C4-2B (cell line): Measurements from ENCODE around the gene SOX30.

Source experiments
- ZFX ChIP-seq: fragments of 450-650 bp; IDR thresholded peaks from 2 replicates; pipeline ENCODE4 v1.6.1; 2017
- TF ChIP-seq, protein P1 (sequence below): fragments of 450-650 bp; conservative IDR thresholded peaks from 2 replicates; pipeline ENCODE4 v1.5.1; 2017; ENCODE audit warnings: mild to moderate bottlenecking

DNA sequence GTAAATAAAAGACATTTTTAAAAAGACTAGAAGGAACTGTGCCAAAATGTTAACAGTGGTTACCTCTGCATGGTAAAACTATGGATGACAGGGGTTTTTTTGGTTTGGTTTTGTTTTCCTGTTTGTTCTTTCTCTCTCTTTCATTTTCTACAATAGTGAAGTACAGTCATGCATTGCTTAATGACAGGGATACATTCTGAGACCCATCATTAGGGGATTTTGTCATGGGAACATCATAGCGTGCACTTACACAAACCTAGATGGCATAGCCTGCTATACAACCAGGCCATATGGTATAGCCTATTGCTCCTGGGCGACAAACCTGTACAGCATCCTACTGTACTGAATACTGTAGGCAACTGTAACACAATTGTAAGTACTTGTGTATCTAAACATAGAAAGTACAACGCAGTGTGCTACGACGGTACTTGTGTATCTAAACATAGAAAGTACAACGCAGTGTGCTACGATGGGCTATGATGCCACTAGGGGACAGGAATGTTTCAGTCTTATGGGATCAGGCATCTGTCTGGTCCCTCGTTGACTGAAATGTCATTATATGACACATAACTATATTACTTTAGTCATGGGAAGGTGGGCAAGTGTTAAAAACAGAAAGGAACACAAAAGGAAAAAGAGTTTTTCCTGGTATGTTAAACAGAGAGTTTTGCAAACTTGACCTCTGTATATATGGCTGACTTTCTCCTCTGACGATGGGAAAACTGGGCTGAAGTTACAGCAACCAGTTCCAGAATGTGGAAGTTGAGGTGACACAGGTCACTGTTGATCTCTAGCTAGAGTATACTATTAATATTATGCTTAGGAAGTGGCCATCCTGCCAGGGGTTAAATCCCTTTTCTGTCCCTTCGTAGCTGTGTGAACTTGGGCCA is 69.3 kb downstream of the SOX30 start:
- TF ChIP-seq, protein P1, sequence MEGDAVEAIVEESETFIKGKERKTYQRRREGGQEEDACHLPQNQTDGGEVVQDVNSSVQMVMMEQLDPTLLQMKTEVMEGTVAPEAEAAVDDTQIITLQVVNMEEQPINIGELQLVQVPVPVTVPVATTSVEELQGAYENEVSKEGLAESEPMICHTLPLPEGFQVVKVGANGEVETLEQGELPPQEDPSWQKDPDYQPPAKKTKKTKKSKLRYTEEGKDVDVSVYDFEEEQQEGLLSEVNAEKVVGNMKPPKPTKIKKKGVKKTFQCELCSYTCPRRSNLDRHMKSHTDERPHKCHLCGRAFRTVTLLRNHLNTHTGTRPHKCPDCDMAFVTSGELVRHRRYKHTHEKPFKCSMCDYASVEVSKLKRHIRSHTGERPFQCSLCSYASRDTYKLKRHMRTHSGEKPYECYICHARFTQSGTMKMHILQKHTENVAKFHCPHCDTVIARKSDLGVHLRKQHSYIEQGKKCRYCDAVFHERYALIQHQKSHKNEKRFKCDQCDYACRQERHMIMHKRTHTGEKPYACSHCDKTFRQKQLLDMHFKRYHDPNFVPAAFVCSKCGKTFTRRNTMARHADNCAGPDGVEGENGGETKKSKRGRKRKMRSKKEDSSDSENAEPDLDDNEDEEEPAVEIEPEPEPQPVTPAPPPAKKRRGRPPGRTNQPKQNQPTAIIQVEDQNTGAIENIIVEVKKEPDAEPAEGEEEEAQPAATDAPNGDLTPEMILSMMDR: no peak
- TF ChIP-seq ZFX: no peak
